Posterior vena cava (tissue), 2 donors: ENCODE measurements around the gene OR7C1. TPM values are rescaled to one million over a fixed set of nuclear protein-coding genes. Genes with fewer than 3 reads are reported as not detected.
A peak's percentile ranks its signal among the peaks of the same experiment; 100 is the strongest.
"Not testable (repeated sequence)": the region's sequence is repeated elsewhere in the genome, so short reads cannot be mapped to it uniquely, and the experiment has no call there.

ENCODE experiments used
- DNase-seq: peaks from one replicate; pipeline ENCODE4 v3.0.0-alpha.2; 2020; ENCODE audit warnings: low spot score
- intact Hi-C, 2 donors: fragments of 100-400 bp; cut with DNase I; formaldehyde crosslinking; loops; one replicate each; pipeline versions ENCODE4 v1.14.1 to v1.14.2; 2022 to 2023
- total RNA-seq, 2 donors: library from RNA; stranded (reverse); fragmentation: NEBNext Ultra II Directional; extraction: Animal tissue kit (Norgen Biotek cat#: 25700); gene quantifications; one replicate each; pipeline ENCODE4 v1.2.1, GENCODE V29; 2021
- donor health status: DM: yes; HTN: yes; CAD: no.
- donor health status: DM: yes; HTN: yes; CAD: no.

The OR7C1 gene
- total RNA-seq, 2 donors from 2014 or later = not detected

DNA sequence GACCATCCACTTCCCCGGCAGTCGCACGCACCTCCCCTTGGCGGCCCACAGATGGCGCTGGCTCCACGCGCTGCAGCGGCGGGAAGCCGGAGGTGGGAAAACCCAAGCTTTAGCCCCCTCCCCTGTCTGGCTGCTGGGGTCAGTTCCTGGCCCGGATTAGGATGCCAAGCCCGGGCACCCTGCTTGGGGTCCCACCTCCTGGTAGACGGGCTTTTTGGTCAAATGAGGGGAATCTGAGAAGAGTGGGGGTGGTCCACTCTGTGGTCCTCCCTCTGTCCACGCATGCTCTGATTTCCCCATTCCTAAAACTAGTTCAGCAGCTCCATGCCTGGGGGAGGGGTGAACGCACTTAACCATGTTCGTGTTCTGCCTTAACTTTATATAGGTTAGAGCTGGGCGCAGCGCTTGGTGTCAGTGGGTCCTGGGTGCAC, 48.5 kb downstream of the OR7C1 start:
- DNase-seq = no peak
- intact Hi-C loops = no loop called here

DNA sequence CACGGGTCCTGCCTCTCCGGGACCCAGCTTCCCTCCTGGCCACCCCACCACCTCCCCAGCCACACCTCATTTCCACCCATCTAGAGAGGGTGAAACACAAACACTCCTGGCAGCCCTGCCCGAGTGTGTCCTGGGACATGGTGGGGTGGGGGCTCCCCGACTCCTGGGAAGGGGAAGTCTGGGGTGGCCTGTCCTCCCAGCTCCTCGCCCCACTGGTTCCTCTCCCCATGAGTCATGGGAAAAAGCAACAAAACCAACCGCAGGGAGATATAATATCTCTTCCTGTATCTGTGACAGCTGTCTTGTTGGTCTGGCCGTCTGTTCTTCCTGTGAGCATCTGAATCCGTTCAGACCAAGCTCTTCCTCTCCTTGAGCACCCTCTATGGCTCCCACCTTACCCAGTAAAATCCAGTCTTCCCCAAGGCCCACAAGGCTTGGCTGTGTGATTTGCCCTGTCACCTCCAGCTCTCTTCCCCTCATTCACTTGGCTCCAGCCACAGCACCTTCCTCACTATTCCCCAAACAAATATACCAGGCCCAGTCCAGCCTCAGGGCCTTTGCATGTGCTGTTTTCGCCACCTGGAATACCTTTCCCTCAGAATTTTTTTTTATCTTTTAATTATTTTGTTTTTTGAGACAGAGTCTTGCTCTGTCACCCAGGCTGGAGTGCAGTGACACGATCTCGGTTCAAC, 49.7 kb downstream of the OR7C1 start:
- intact Hi-C loops = not testable (repeated sequence)
- peak; percentile 87 for DNase-seq

DNA sequence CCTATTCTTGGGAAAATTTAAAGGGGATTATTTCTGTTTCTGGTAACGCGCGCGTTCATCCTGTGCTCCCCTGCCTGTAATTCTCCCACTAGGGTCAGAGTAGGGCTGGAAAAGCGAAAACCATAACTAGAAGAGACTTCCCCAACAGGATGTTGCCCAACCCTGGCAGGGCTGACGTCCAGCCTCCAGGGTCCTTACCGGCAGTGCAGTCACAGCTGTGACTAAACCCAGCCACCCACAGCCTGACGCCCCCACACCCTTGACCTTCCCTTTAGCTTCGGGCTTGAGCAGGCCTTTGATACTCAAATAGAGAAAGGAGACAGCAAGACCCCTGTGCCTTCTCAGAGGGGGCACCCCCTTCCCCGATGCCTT, 50.3 kb downstream of the OR7C1 start:
- peak; percentile 93 for DNase-seq
- intact Hi-C loops = not testable (repeated sequence)

DNA sequence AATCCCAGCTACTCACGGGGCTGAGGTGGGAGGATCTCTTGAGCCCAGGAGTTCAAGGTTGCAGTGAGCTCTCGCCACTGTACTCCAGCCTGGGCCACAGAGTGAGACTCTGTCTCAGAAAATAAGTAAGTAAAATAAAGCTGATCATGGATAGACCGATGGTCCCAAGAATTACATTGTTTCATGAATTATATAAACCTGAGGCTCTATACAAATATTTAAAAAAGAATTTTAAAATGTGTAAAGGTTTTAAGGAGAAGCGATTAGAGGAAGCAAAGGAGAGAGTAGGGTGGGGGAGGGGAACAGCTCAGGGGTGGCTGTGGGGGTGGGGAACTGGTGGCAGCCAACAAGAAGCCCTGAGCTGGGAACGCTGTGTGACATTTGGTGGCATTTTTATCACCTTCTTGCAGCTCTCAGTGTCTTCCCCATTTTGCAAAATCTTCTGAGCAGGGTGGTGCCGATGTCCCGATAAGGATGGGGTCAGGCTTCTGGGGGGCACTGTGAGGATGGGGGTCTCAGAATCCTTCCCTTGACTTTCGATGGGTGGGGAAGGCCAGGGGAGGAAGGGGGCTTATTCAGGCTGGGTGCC, 51.5 kb downstream of the OR7C1 start:
- intact Hi-C loops, DNase-seq: not testable (repeated sequence)

DNA sequence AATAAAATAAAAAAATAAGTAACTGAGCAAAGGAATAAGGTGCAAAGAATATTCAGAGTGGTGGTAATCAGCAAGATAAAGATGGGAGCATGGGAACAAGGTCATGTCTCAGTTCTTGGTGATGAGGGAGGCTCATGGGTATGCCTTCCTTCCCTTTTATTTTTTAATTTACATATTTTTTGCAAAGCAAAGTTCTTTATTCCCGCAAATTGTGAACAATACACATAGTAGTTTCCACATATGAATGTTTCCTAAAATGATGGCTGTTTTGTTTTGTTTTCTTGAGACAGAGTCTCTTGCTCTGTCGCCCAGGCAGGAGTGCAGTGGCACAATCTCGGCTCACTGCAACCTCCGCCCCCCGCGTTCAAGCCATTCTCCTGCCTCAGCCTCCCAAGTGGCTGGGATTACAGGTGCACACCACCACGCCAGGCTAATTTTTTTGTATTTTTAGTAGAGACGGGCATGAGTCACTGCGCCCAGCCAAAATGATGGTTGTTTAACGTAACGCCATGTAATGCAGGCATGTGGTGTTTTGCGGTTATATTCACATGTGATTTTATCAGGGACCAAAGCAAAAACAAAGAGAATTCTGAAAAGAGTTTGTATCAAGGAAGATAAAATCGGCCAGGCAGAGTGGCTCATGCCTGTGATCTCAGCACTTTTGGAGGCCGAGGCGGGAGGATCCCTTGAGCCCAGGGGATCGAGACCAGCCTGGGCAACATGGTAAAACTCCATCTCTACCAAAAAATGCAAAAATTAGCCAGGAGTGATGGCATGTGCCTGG, 52.2 kb downstream of the OR7C1 start:
- intact Hi-C loops = no loop called here
- DNase-seq = no peak

DNA sequence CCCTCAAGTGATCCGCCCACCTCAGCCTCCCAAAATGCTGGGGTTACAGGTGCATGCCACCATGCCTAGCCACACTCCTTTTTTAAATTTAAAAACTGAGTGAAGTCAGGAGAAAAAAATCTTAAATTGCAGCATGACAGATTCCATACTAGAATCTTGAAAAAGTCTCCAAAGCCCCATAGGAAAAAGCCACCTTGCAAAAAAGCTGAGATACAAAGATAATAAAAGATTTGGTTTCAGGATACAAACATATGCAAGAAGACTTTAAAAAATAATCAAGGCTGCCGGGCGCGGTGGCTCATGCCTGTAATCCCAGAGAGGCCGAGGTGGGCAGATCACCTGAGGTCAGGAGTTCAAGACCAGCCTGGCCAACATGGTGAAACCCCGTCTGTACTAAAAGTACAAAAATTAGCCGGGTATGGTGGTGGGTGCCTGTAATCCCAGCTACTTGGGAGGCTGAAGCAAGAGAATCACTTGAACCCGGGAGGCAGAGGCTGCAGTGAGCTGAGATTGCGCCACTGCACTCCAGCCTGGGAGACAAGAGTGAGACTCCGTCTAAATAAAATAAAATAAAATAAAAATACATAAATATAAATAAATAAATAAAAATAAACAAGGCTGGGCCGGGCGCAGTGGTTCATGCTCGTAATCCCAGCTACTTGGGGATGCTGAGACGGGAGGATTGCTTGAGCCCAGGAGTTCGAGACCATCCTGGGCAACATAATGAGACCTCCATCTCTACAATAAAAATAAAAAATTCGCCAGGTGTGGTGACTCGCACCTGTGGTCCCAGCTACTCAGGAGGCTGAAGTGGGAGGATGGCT, 53.1 kb downstream of the OR7C1 start:
- intact Hi-C loops, DNase-seq: not testable (repeated sequence)

DNA sequence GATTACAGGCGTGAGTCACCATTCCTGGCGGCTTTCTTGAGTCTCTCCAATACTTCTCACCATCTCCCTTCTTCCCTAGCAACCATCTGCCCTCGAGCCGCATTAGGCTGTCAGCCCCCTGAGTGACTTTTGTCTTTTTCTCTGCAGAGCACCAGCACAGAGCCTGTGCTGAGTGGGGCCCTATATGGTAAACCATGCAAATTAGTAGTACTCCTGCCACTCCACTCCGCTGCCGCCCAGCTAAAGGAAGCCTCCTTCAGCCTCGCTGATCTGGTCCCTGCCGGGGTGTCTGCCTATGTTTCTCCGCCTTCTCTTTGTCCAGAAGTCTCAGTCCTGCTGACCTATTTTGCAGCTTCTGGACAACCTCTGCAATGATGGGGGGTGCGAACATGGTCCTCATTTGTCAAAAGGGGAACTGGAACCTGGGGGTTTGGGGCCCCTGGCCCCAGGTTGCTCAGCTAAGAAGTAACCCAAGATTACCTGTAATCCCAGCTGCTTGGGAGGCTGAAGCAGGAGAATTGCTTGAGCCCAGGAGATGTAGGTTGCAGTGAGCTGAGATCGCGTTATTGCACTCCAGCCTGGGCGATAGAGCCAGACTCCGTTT, 54.3 kb downstream of the OR7C1 start:
- intact Hi-C loops, DNase-seq: not testable (repeated sequence)

DNA sequence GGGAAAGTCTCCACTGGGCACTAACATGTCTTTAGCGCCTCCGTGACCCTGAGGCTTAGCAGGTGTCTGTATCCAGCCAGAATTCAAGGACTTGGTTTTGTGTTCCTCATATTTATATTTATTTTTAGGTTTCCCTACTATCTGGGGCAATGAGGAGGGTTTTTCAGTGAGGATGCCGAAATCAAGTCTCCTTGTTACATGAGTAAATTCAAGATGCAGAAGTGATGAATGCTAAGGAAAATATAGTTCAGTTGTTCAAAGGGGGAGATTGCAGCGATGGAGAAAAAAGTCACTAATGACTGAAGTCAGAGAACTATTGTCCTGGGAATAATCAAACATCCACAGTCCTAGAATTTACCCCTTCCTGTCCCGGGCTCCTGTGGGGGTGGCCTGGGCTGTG, 55.8 kb downstream of the OR7C1 start:
- DNase-seq = no peak
- intact Hi-C loops = no loop called here

DNA sequence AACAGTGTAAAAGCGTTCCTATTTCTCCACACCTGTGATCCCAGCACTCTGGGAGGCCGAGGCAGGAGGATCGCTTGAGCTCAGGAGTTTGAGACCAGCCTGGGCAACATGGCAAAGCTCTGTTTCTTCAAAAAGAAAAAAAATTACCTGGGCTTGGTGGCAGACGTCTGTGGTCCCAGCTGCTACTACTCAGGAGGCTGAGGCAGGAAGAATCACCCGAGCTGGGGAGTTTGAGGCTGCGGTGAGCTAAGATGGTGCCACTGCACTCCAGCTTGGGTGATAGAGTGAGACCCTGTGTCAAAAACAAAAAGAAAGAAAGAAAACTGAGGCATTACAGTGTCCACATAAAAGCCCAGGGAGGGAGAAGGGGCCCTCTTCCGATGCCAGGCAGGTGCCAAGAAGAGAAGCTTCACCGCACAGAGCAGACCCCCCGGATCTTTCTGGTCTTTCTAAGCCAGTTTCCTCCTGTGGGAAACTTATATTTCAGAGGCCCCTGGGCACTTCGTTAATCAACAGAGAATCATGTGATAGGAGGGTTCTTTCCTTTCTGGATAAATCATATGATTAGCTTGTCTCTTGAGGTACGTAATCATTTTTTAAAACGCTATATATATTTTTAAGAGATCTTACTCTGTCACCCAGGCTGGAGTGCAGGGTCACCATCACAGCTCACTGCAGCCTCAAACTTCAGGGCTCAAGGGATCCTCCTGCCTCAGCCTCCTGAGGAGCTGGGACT, 56.7 kb downstream of the OR7C1 start, which contains the start of gene ADGRE2:
Gene ADGRE2 (minus strand): TSS at position 451 of the 736 bp plus-strand sequence. CDS start 1,804 bp downstream, outside the sequence.
- DNase-seq, intact Hi-C loops: not testable (repeated sequence)

DNA sequence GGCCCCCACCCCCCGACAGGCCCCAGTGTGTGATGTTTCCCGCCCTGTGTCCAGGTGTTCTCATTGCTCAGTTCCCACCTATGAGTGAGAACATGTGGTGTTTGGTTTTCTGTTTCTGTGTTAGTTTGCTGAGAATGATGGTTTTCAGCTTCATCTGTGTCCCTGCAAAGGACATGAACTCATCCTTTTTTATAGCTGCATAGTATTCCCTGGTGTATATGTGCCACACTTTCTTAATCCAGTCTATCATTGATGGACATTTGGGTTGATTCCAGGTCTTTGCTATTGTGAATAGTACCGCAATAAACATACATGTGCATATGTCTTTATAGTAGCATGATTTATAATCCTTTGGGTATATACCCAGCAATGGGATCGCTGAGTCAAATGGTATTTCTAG, 57.3 kb downstream of the OR7C1 start:
- DNase-seq, intact Hi-C loops: not testable (repeated sequence)

DNA sequence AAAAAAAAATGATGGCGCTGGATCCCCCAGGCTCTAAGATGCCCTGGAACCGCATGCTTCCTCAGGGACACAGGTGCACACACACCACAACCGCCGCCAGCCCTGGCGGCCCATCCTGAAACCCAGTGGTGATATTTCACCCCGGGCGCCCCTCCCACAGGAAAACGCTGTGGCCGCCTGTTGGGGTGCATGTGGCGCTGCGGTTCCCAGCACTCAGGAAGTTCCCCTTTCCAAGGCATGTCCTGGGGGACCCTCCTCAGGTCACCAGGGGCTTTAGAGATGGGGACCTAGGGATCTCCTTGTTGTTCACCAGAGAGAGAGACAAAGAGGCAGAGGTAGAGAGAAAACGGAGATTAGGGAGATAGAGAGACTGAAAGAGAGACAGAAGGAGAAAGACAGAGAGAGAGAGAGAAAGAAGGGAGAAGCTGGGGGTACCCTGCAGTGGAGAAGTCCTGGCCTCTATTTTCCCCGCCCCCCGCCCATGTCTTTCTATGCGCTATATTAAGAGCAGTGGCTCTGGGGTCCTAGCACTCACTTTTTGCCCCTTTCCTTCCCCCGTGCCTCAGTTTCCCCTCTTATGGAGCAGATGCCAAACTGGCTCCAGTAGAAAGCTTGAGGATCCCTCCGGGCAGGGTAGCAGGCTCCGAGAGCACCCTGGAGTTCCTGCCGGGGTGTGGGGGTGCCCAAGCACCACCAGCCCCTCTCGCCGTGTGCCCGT, 59.0 kb downstream of the OR7C1 start:
- no peak for DNase-seq
- intact Hi-C loops = no loop called here

DNA sequence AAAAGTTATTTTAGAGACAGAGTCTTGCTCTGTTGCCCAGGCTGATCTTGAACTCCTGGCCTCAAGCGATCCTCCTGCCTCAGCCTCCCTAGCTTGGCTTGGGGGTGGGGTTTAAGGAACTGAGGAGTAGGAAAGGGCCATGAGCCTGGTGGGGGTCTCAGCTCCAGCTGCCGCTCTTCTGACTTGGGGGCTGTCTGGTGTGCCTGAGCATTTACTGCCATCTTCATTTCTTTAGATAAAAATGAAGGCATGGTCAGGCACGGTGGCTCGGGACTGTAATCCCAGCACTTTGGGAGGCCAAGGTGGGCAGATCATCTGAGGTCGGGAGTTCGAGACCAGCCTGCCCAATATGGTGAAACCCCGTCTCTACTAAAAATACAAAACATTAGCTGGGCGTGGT, 59.7 kb downstream of the OR7C1 start:
- intact Hi-C loops, DNase-seq: not testable (repeated sequence)

DNA sequence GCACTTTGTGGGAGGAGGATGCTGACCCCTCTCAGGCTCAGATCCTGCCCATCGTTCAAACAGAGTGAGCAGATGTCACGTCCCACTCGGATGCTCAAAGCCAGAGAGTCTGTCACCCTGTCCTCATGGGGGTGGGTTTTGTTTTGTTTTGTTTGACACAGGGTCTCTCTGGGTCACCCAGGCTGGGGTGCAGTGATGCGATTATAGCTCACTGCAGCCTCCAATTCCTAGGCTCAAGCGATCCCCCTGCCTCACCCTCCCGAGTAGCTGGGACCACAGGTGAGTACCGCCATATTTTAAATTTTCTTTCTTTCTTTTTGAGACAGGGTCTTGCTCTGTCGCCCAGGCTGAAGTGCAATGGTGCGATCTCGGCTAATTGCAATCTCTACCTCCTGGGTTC, 60.6 kb downstream of the OR7C1 start:
- intact Hi-C loops = no loop called here

DNA sequence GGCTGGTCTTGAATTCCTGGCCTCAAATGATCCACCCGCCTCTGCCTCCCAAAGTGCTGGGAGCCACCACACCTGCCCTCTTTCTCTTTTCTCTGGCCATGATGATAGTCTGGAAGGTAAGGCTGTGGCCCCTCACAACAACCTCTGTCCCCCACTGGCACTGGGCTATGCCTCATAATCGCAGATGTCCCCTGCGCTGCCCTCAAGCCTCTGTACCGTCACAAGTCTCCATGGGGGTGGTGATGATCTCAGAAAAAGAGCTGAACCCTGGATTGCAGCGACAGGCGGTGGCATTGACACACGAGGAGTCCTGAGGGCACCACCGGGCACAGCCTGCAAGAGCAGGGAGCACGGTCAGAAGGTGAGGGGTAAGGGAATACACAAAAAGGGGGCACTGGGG, 61.3 kb downstream of the OR7C1 start:
- DNase-seq, intact Hi-C loops: not testable (repeated sequence)

More for the DNA sequence above, 60.6 kb downstream of the OR7C1 start:
- DNase-seq = no peak

DNA sequence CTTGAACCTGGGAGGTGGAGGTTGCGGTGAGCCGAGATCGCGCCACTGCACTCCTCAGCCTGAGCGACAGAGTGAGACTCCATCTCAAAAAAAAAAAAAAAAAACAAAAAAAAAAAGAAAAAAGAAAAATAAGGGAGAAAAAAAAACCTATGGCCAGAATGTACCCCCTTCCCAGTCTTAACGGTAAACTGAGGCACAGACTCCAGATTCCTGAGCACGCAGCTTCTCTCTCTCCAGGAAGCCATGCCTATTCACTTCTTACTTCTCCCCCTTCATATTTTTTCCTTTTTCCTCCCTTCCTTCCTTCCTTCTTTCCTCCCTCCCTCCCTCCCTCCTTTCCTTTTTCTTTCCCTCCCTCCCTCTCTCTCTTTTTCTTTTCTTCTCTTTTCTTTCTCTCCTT, 62.0 kb downstream of the OR7C1 start:
- intact Hi-C loops = no loop called here

DNA sequence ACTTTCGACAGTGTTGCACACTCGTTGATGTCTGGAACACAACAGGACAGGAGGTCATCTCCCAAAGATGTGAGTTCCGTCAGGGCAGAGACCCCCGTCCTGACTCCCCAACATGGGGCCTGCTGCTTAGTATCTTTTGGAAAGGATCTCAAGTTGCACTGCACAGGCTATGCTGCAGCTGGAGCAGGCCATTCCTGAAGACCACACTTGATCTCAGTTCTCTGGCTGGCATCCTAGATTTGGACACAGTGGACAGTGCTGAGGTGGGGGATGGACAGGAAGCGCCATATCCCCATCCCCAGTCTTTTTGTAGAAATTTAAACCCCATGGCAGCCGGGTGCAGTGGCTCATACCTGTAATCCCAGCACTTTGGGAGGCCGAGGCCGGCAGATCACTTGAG, 62.5 kb downstream of the OR7C1 start:
- intact Hi-C loops = no loop called here
- no peak for DNase-seq

More for the DNA sequence above, 62.0 kb downstream of the OR7C1 start:
- DNase-seq = no peak

DNA sequence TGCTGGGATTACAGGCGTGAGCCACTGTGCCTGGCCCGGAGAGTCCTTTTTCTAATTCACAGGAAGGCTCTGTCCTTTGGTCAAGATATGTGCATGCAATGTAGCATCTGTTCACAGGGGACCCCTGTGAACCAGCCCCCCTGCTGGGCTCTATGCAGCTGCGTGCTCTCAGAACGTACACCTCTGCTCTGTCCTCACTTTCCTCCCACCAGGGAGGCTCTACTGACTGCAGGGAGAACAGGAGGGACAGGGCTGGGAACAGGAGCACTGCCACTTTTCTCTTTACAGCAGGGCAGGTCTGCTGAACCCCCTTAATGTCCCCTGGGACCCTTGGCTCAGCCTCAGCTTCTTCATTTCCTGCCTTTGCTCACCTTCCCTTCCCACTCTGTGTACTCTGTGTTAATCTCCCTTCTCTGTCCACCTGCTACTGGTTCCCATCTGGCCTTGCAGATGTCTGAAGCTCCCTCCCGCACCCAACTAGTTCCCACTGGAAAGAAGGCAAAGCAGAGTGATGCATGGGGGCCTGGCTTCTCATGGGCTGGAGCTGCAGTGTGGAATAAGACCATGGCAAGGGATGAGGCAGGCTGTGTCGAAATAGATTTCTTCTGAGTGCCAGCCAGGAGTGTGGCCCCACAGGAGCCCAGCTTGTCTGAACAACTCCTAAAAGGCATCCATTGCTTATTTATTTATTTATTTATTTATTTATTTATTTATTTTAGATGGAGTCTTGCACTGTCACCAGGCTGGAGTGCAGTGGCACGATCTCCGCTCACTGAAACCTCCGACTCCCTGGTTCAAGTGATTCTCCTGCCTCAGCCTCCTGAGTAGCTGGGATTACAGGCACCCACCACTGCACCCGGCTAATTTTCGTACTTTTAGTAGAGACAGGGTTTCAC, 63.8 kb downstream of the OR7C1 start:
- no peak for DNase-seq
- intact Hi-C loops = no loop called here
